ENCODE data around the gene SPIB. TPM values are rescaled to one million over a fixed set of nuclear protein-coding genes. Genes with fewer than 3 reads are reported as not detected.

The SPIB gene
- total and polyA plus RNA-seq, 12 donors, result 0.10 to 0.42 (median 0.20) TPM; not detected in 9

- Histone ChIP-seq H3K4me1 (no peaks in the 10 kb centered on the region), H3K27me3 (peaks cover 0 to 19% (median 9%) of the 10 kb centered on the region in 7 donors), H3K4me3 (no peak overlapping the region), H3K9me3 (peaks cover 0 to 5% (median 0%) of the 10 kb centered on the region in 11 donors), H3K27ac (no peak overlapping the region), H3K36me3 (no peaks in the 10 kb centered on the region)
- DNase-seq (no peak), ATAC-seq (no peak)
- intact Hi-C loops (cut with DNase I), result no loop called here
- TF ChIP-seq CTCF (IDR thresholded peaks at IDR 0.05), result no peak
- WGBS, 2 donors, result 96 to 97% methylated on average over 10 of the region's 10 CpGs
Observed at GRCh38 chr19:50447750-50448149, 29.0 kb downstream of the SPIB start.

- H3K27ac ChIP-seq, result no peak overlapping the region
- ATAC-seq, result no peak
- peaks cover 0 to 5% (median 0%) of the 10 kb centered on the region in 11 donors for H3K9me3 ChIP-seq
- intact Hi-C loops (cut with DNase I), result no loop called here
- no peaks in the 10 kb centered on the region for H3K36me3 ChIP-seq
- H3K4me3 ChIP-seq, result no peak overlapping the region
- peaks cover 0 to 19% (median 9%) of the 10 kb centered on the region in 7 donors for H3K27me3 ChIP-seq
- no peak for DNase-seq
- TF ChIP-seq CTCF (IDR thresholded peaks at IDR 0.05), result no peak
- 75 to 77% methylated on average over 14 of the region's 14 CpGs for WGBS, 2 donors
- H3K4me1 ChIP-seq, result no peaks in the 10 kb centered on the region
Observed at GRCh38 chr19:50449236-50449899, 30.6 kb downstream of the SPIB start.

GRCh38 chr19:50450369-50451222 lies 31.9 kb downstream of the SPIB start:
- DNase-seq, result no peak
- no peak overlapping the region for H3K27ac ChIP-seq
- no peaks in the 10 kb centered on the region for H3K4me1 ChIP-seq
- TF ChIP-seq CTCF (IDR thresholded peaks at IDR 0.05), result no peak
- WGBS, 2 donors, result 55 to 61% methylated on average over 30 of the region's 30 CpGs
- no peak for ATAC-seq
- intact Hi-C loops (cut with DNase I), result no loop called here
- no peak overlapping the region for H3K4me3 ChIP-seq
- no peaks in the 10 kb centered on the region for H3K36me3 ChIP-seq
- peaks cover 0 to 25% (median 9%) of the 10 kb centered on the region in 7 donors for H3K27me3 ChIP-seq
- H3K9me3 ChIP-seq, result peaks cover 0 to 5% (median 0%) of the 10 kb centered on the region in 11 donors

GRCh38 chr19:50451223-50451534 lies 32.4 kb downstream of the SPIB start:
- DNase-seq (no peak), ATAC-seq (no peak)
- Histone ChIP-seq H3K9me3 (peaks cover 0 to 5% (median 0%) of the 10 kb centered on the region in 11 donors), H3K4me1 (no peaks in the 10 kb centered on the region), H3K4me3 (no peak overlapping the region), H3K27ac (no peak overlapping the region), H3K27me3 (peaks cover 0 to 25% (median 9%) of the 10 kb centered on the region in 7 donors), H3K36me3 (no peaks in the 10 kb centered on the region)
- TF ChIP-seq CTCF (IDR thresholded peaks at IDR 0.05), result no peak
- 37 to 42% methylated on average over 11 to 13 of the region's 13 CpGs for WGBS, 2 donors
- intact Hi-C loops (cut with DNase I), result no loop called here
